Body of pancreas (tissue), 4 donors: Measurements from ENCODE around the gene MRPL4. TPM values are rescaled to one million over a fixed set of nuclear protein-coding genes. Genes with fewer than 3 reads are reported as not detected.
"Not testable (repeated sequence)": the region's sequence is repeated elsewhere in the genome, so short reads cannot be mapped to it uniquely, and the experiment has no call there.

ENCODE experiments used
- ATAC-seq: fragments of 150-250 bp; one replicate; pipeline ENCODE4 v1.9.1; 2016
- DNase-seq, 4 donors: peaks; one replicate each; pipeline ENCODE4 v3.0.0-alpha.2; 2019
- H3K27ac ChIP-seq, 4 donors: fragments of 200-600 bp; sonication (generic); 1 replicate in 3 of 4; 2 replicates in 1 of 4; pipeline versions ENCODE4 v1.5.1 to v1.6.1; 2016 to 2019; ENCODE audit warnings: mild to moderate bottlenecking in 1 of 4, mixed read lengths in 1 of 4, moderate library complexity in 1 of 4
- H3K27me3 ChIP-seq, 2 donors: fragments of 200-600 bp; sonication (generic); one replicate each; pipeline ENCODE4 v1.6.0; 2016; ENCODE audit warnings: mild to moderate bottlenecking in 1 of 2
- H3K36me3 ChIP-seq, 2 donors: fragments of 200-600 bp; sonication (generic); replicated peaks in 1 of 2; 2 replicates each; pipeline ENCODE4 v1.5.1; 2016; ENCODE audit warnings: low read depth in 2 of 2; ENCODE audit not compliant: insufficient read depth in 1 of 2
- H3K4me1 ChIP-seq: fragments of 200-600 bp; sonication (generic); one replicate; pipeline ENCODE4 v1.6.0; 2016
- H3K4me3 ChIP-seq, 2 donors: fragments of 200-600 bp; sonication (generic); 1 replicate in 1 of 2; 2 replicates in 1 of 2; pipeline ENCODE4 v1.5.1; 2016 to 2019
- H3K9me3 ChIP-seq, 3 donors: fragments of 200-600 bp; sonication (generic); 1 replicate in 2 of 3; 2 replicates in 1 of 3; pipeline ENCODE4 v1.5.1; 2016
- POLR2A ChIP-seq, 3 donors: fragments of 450-650 bp; IDR thresholded peaks; one replicate each; pipeline ENCODE4 v1.6.1; 2016; ENCODE audit warnings: antibody characterized with exemption in 3 of 3, mild to moderate bottlenecking in 2 of 3
- WGBS, 2 donors: methylation state at CpG; one replicate each; pipeline ENCODE4 v1.1.5; 2017; 5-methylcytosine and 5-hydroxymethylcytosine counted together
- intact Hi-C: fragments of 100-400 bp; cut with DNase I; formaldehyde crosslinking; loops from one replicate; pipeline ENCODE4 v1.15.1; 2023
- total RNA-seq, 2 donors: library from RNA; depleted of rRNA; stranded (reverse); fragments of >200 nt; gene quantifications; one replicate each; pipeline ENCODE4 v1.1.0, GENCODE V29; 2016
- TF ChIP-seq, protein P1 (sequence below), 7 experiments: fragments of 450-650 bp in 4 of 7; fragments of 200-600 bp in 3 of 7; sonication (generic) in 3 of 7; IDR thresholded peaks; one replicate each; pipeline ENCODE4 v1.5.1; 2016 to 2019; ENCODE audit warnings: antibody characterized with exemption in 7 of 7

Gene MRPL4
- total RNA-seq, 2 donors from 2014 or later: 17.9 to 18.1 TPM

DNA sequence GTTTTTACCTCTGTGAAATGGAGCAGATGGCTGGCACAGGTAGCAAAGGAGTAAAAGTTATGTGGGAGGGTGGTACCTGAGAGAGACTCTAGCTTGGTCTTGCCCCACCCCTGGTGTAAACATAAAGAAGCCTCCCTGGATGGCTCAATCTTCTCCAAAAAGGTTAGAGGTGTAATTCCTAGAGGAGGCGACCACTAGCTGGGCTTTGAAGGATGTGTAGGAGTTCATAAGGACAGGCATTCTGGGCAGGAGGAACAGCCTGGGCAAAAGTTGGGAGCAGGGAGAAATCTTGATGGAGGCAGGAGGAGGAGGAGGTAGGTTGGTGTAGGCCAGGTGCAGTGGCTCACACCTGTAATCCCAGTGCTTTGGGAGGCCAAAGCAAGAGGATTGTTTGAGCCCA lies 26.9 kb downstream of the MRPL4 start:
- Histone ChIP-seq H3K9me3 (no peaks in the 10 kb centered on the region), H3K4me3 (no peak overlapping the region), H3K27ac (no peak overlapping the region), H3K36me3 (peaks cover 0 to 4% of the 10 kb centered on the region in 2 donors), H3K4me1 (no peaks in the 10 kb centered on the region), H3K27me3 (no peaks in the 10 kb centered on the region)
- WGBS, 2 donors: 75 to 100% methylated on average over 1 of the region's 1 CpG
- DNase-seq (no peak), ATAC-seq (no peak)
- TF ChIP-seq POLR2A (IDR thresholded peaks at IDR 0.05): no peak
- TF ChIP-seq, protein P1, sequence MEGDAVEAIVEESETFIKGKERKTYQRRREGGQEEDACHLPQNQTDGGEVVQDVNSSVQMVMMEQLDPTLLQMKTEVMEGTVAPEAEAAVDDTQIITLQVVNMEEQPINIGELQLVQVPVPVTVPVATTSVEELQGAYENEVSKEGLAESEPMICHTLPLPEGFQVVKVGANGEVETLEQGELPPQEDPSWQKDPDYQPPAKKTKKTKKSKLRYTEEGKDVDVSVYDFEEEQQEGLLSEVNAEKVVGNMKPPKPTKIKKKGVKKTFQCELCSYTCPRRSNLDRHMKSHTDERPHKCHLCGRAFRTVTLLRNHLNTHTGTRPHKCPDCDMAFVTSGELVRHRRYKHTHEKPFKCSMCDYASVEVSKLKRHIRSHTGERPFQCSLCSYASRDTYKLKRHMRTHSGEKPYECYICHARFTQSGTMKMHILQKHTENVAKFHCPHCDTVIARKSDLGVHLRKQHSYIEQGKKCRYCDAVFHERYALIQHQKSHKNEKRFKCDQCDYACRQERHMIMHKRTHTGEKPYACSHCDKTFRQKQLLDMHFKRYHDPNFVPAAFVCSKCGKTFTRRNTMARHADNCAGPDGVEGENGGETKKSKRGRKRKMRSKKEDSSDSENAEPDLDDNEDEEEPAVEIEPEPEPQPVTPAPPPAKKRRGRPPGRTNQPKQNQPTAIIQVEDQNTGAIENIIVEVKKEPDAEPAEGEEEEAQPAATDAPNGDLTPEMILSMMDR (IDR thresholded peaks at IDR 0.05): no peak
- intact Hi-C loops: no loop called here

DNA sequence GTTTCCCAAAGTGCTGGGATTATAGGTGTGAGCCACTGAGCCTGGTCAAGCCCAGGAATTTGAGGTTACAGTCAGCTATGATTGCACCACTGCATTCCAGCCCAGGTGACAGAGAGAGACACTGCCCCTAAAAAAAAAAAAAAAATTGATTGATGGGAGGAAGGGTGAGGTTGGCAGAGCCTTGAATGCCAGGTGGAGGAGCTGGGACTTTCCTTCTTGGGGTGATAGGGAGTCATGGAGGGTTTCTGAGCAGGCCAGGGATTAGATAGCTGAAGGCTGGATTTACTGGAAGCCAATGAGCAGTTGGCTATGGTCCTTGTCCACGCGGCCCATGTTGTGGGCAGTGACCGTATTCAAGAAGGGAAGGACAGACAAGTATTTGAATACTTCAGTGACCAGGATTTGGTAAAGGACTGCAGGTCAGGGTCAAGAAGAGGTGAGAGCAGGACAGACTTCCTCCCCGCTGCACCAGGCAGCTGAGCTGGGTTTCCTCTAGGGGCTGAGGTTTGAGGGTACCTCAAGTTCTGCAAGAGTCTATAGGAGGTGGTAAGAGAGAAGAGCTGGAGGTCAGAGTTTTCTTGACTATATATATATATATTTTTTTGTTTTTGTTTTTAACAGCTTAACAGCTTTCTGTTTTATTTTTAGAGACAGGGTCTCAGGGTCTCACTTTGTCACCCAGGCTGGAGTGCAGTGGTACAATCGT lies 27.9 kb downstream of the MRPL4 start:
- no peak for DNase-seq
- Histone ChIP-seq H3K4me1 (no peaks in the 10 kb centered on the region), H3K9me3 (no peaks in the 10 kb centered on the region), H3K4me3 (no peak overlapping the region), H3K27me3 (no peaks in the 10 kb centered on the region), H3K27ac (no peak overlapping the region), H3K36me3 (peaks cover 0 to 6% of the 10 kb centered on the region in 2 donors)
- no peak for TF ChIP-seq POLR2A (IDR thresholded peaks at IDR 0.05)
- TF ChIP-seq, protein P1 (IDR thresholded peaks at IDR 0.05): no peak
- no peak for ATAC-seq
- 81% methylated on average over 5 of the region's 5 CpGs for WGBS, 2 donors
- intact Hi-C loops: no loop called here

- DNase-seq, H3K36me3 ChIP-seq, intact Hi-C loops, H3K4me1 ChIP-seq, H3K9me3 ChIP-seq, ATAC-seq, H3K4me3 ChIP-seq, H3K27ac ChIP-seq, H3K27me3 ChIP-seq: not testable (repeated sequence)
- WGBS, 2 donors: 84 to 88% methylated on average over 5 of the region's 5 CpGs
Measured at GRCh38 chr19:10282043-10282442, 30.0 kb downstream of the MRPL4 start.

- H3K27ac ChIP-seq: no peak overlapping the region
- TF ChIP-seq POLR2A (IDR thresholded peaks at IDR 0.05): no peak
- TF ChIP-seq, protein P1 (IDR thresholded peaks at IDR 0.05): no peak
- H3K9me3 ChIP-seq: no peaks in the 10 kb centered on the region
- H3K27me3 ChIP-seq: peaks cover 0 to 3% of the 10 kb centered on the region in 2 donors
- DNase-seq: no peak
- intact Hi-C loops: no loop called here
- no peak for ATAC-seq
- H3K4me3 ChIP-seq: no peak overlapping the region
- 51 to 53% methylated on average over 10 to 22 of the region's 23 CpGs for WGBS, 2 donors
- H3K4me1 ChIP-seq: peaks cover 16% of the 10 kb centered on the region
- H3K36me3 ChIP-seq: peaks cover 0 to 8% of the 10 kb centered on the region in 2 donors
Measured at GRCh38 chr19:10283301-10284064, 31.5 kb downstream of the MRPL4 start.

- Histone ChIP-seq H3K4me3 (no peak overlapping the region), H3K27ac (no peak overlapping the region), H3K27me3 (peaks cover 0 to 11% of the 10 kb centered on the region in 2 donors), H3K4me1 (peaks cover 24% of the 10 kb centered on the region), H3K9me3 (no peaks in the 10 kb centered on the region), H3K36me3 (peaks cover 0 to 5% of the 10 kb centered on the region in 2 donors)
- intact Hi-C loops: no loop called here
- 81 to 87% methylated on average over 19 to 34 of the region's 34 CpGs for WGBS, 2 donors
- TF ChIP-seq, protein P1 (IDR thresholded peaks at IDR 0.05): no peak
- TF ChIP-seq POLR2A (IDR thresholded peaks at IDR 0.05): no peak
- no peak for DNase-seq
- ATAC-seq: no peak
Measured at GRCh38 chr19:10284065-10284959, 32.3 kb downstream of the MRPL4 start.
